NAMALWA (cell line): ENCODE measurements around the gene MYH7B.

Experiments used
- DNase-seq: peaks from one replicate; pipeline ENCODE4 v3.0.0-alpha.2; 2015; ENCODE audit warnings: low spot score

MYH7B gene

DNA sequence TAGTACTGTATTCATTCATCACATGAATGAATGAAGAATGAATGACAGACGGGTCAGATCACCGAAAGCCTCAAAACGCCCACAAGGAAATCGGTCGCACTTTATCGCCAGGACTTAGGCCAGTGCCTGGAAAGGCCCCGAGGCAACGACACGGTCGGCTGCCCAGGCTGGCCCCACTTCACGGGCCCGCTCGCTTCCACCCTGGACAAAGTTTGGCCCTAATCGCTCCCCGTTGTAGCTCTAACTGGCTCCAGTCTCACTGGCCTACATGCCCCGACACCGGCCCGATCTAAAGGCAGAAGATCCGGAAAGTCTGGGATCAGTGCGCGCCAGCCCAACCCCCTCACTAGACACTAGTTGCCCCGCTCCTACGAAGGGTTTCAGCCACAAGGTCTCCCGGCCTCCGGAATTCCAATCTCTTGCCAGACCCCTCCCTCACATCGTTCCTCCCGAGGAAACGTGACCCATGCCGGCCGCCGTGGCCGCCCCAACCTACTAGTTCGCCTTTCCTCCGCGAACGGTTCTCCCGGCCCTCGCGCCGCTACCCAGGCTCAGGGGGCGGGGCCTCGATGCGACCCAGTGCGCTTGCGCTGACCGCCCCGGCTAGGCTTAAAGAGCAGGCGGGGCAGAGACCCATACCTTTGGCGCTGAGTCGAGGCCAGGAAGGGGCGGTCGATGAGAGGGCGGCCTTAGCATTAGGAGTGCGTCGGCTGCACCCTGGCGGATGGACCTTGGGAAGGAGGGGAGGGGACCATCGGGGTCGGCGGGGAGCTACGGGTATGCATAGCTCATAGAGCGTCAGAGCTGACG is at the start of gene MYH7B, which contains the start of gene GSS:
Gene MYH7B, plus strand, starts transcription at position 638 of the 810 bp plus-strand sequence. CDS start 22,138 bp downstream, outside the sequence.
Gene GSS, minus strand, starts transcription at position 576 of the 810 bp plus-strand sequence. CDS start 3,954 bp downstream, outside the sequence.
- DNase-seq: peak; percentile 96

DNA sequence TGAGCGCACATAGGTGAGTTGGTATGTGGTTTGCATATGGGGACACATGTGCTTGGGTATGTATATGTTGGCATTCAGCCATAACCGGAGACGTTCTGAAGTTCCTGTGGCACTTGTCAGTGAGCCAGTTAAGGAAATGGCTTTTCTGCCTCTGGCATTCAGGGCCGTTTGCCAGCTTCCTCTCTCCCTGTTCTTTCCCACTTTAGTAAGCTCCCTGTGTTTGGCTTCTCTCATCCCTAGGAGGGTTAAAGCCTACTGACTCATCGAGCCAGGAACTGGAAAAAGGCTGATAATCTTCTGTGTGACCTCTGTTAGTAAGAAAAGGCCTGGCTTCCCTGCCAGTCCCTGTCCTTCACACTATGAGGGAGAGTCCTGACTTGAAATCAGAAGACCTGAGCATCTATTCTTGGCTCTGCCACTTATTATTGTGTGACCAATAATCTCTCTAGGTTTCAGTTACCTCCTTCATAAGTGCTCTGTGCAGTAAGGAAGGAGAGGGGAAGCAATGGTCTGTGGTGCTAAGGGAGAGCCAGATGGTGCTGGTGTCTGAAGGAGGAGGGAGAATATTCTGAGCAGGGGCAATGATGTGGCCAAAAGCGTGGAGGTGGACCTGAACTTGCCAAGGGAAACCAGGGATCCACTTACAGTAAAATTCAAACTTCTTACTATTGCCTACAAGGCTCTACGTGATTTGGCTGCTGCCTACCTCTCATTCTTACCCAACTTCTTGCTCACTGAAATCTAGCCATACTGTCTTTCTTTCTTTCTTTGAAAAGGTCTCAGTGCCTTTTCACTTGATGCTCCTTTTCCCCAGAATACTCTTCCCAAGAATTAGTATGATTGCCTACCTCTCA is 47.8 kb upstream of the MYH7B start:
- peak; percentile 18 for DNase-seq

DNA sequence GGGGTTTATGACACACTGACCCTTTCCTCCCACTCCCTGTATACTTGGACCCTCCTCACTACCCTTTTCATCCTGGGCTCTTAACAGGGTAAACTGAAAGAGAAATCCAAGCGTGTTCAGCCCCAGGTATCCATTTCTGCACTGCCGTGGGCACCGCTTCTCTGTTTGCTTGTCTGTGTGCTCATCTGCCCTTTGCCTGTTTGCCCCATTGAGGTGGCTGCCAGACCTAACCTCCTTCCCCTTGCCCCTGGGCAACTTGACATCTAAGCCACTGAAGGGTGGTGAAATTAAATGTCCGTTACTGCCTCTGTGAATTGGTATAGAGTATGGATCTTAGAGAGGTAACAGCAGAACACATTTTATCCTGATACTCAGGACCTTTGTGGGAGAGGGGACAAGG is 40.5 kb upstream of the MYH7B start:
- DNase-seq: no peak

DNA sequence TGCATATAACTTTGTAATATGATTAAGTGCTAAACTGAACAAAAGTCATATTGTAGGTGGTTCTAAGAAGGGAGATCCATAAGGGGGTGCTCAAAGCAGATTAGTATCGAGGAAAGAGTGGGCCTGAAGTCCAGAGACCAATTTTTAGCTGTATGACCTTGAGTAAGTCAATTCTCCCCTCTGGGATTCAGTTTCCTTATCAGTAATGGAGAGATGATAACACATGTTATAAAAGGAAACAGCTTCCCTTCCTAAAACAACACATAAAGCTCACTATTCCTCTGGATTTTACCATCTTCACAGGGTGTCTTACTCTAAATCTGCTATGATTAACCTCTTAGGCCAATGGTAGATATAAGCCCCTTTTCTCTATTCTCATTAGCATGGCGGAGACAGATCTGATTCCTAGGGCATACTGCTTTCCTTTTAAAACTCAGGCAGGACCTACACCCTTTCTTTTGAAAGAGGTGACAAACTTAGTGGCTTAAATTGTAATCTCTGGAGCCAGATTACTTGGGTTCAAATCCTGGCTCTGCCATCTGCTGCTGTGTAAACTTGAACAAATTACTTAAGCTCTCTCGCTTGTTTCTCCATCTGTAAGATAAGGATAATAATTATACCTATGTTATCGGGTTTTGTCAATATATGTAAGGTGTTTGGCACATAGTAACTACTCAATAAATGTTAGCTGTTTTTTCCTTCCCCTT is 39.8 kb upstream of the MYH7B start:
- DNase-seq: no peak

DNA sequence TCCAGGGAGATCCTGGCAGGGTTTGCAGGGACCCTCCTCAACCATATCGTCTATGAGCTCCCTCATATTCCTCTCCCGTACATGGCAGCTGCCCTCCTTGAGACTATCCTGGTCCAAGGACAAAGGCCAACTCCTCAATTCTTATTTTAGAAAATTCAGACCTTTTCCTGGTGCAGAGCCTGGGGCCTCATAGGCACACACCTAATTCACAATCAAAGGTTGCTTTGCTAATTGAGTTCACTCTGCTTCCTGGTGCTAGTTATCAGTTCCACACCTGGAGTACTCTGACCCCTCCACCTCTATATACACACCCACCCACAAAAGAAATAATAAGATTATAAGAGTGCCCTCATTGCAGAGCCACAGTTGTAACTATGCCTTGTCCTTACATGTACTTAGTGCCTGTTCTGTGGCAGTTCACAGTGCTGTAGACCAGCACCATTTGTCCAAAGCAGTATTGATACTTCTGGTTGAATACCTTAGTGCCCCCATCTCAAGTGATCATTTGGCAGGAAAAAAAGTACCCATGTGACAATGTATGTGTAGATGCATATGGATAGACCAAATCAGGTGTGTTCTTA is 38.8 kb upstream of the MYH7B start:
- no peak for DNase-seq

DNA sequence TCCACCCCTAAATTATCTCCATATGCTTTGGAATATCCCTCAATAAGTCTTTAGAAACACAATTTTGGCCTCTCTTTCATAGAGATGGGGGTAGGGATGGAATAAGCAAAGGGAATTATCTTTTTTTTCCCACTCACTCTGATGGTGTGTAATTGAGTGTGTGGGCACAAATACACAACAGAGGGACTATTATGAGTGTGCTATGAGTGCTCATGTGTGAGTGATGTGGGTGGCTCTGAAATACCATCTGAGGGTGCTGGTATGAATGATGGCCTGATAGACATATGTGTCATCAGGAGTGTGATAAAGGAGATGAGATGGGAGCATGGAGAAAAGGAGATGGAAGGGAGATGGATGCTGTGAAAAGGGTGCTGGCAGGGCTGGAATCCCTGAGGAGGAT is 35.6 kb upstream of the MYH7B start:
- no peak for DNase-seq

DNA sequence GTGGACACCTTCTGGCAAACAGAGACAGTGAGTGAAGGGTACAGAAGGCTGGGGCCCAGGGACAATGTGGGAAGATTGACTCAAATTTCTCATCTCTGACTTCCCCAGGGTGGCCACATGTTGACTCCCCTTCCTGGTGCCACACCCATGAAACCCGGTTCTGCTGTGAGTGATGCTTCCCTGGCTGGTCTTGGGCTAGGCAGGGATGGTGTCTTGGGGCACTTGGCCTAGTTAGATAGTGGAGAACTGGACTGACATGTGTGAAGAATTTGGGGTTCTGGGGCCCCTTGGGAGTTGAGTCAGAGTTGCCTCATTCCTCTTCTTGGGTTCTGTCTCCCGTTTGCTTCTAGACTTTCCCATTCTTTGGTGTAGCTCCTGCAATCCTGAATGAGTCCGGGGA is 34.2 kb upstream of the MYH7B start:
- no peak for DNase-seq

DNA sequence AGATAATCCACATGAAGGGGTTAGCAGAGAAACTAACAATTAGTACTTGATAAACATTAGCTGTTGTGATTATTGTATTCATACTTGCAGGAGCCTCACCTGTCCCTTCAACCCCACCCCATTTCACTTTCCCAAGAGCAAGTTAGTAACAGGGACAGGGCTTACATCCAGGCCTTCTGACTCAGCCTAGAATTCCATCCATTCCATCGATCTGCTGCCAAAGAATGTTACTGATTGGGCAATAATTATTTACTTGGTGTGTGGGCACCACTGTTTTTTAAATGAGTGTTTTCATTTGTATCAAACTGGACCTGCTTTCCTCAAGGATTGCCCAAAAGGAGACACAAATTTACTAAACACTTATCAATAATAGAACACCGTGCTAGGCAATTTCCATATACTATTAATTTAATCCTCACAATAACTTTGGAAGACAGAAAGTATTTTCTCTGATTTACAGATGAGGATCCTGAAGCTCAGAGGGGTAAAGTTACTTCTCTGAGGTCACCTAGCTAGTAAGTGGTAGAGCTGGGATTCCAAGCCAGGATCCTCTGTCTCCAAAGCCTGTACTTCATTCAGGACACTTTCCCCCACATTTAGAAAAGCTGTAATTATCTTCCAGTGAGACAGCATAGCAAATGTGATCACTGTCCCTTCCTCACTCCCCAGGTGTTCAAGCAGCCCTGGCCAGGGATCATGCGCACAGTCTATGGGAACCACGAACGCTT is 32.9 kb upstream of the MYH7B start:
- no peak for DNase-seq

DNA sequence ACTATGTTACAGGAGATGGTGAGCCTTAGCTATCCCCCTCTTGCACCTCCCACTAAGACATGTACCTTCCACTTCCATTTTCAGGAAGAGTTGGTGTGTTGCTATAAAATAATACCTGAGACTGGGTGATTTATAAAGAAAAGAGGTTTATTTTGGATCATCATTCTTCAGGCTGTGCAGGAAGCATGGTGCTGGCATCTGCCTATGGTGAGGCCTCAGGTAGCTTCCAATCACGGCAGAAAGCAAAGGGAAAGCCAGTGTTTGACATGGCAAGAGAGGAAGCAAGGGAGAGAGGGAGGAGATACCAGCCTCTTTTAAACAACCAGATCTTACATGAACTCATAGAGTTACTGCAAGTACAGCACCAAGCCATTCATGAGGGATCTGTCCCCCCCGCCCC is 32.3 kb upstream of the MYH7B start:
- no peak for DNase-seq

DNA sequence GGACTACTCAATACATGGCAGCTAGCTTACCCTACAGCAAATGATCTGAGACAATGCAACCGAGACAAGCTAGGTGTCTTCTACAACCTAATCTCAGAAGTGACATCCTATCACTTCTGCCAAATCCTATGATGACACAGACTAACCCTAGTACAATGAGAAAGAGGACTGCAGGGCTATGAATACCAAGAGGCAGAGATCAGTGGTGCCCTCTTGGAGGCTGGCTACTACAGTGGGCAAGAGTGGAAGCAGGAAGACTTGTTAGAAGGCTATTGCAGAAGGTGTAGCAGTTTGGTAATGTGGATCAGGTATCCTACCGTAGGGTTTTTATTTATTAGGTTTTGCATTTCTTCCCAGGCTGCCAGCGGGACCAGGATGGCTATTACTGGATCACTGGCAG is 30.3 kb upstream of the MYH7B start:
- no peak for DNase-seq

DNA sequence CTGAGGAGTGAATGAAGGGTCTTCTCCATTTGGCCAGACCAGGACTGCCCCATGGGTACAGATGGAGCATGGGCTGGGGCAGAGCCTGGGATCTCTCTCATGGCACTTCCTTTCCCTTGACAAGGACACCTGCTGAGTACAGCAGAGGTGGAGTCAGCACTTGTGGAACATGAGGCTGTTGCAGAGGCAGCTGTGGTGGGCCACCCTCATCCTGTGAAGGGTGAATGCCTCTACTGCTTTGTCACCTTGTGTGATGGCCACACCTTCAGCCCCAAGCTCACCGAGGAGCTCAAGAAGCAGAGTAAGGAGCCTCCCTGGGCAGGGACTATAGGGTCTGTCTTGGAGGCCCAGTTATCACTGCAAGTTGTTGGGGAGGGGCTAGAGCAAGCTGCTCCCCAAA is 29.7 kb upstream of the MYH7B start:
- DNase-seq: no peak

DNA sequence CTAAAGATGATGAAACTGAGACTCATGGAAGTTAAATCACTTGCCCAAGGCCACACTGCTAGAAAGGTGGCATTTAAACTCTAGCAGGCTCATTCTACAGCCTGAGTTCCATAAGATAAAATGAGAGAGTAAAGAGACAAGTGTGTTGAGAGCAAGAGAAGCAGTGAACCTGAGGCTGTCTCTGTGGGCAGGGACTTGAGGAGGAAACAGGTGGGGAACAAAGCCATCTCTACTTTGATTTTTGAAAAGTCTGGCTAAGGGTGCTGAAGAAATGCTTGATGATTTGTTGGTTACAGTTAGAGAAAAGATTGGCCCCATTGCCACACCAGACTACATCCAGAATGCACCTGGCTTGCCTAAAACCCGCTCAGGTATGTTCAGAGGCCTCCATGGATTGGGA is 29.1 kb upstream of the MYH7B start:
- DNase-seq: no peak

DNA sequence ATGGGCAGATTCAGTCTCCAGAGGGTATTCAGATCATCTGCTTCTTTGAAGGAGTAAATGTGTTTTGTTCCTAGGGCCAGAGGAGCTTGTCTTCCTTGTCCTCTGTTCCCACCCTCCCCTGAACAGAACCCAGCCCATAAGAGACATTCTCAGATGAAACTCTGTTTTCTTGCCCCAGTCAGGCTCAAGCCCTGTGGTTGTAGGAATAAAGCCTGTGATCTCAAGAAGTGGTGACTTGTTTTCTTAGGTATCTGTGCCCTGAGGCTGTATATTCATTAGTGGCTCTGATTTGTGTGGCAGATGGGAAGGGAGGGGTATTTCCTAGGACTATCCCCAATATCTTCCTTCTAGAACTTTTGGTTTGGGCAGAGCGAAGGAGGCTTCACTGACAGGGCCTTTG is 27.9 kb upstream of the MYH7B start:
- no peak for DNase-seq

DNA sequence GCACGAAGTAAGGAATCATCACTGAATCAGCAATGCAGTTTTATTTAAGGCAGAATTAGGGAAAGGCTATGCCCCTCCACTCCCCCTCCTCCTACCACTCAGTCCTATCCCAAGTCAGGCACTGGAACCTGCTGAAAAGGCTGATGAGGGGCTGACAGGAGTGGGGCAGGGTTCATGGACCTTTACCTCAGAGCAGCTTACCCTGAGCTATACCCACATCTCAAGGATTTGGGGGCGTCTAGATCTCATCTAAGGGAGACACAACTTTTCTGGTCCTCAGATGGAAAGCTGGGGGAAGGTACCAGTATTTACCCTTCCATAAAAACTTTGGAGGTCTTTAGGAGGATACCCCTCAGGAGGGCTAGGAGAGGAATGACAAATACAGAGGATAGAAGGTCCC is 27.3 kb upstream of the MYH7B start:
- DNase-seq: no peak

DNA sequence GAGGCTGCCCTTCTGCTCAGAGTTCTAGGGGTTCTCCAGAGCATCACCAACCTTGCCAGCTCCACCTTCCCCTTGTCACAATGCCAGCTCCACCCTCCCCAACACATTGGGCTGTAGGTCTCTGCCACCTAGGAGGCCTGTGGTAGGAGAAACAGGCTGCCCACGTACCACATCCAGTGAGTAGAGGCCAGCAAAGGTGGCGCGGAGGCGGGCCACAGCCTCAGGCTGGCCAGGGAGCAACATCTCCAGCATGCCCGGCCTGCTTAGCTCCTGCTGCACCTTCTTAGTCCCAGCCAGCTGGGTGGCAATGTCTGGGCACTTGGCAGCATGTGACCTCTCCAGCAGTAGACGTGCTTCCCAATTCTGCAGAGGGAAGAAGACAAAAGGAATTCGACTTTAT is 23.9 kb upstream of the MYH7B start:
- DNase-seq: no peak

DNA sequence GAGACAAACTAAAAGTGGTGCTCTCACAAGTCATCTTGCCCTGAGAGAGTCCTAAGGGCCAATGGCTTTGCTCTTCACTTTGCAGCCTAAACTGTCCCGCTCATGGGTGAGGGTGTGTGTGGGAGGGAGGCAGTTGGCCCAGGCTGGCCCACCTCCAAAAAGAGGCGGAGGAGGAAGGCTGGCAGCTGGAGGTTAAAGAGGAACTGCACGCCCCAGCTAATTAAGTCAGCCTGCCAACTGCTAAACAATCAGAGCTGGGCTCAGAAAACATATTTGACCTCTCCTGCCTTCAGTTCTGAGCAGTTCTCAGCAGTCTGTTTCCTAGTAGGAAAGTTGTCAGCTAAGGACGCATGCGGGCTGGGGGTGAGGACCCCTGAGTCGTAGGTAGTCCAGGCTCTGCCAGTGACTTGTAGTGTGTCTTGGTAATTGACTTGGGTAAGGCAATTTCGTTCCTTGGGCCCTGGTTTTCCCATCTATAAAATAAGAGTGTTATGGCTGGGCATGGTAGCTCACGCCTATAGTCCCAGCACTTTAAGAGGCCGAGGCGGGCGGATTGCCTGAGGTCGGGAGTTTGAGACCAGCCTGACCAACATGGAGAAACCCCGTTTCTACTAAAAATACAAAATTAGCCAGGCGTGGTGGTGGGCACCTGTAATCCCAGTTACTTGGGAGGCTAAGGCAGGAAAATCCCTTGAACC is 17.1 kb upstream of the MYH7B start:
- DNase-seq: peak; percentile 46

DNA sequence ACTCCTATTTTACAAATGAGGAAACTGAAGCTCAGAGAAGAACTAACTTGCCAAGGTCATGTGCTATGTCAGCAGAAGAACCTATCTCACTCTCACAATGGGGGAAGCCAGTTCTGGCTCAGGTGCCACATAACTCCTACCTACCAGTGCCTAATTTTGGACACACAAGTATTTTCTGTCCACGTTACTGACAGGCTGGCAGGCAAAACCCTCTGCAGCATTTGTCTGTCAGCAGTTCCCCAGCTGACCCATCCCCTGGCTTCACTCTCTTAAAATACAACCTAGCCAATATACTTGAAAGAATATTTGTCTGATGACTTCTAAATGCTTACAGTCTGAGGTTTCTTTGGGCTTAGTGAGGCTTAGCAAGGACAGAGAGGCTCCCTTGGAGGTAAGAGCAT is 15.6 kb upstream of the MYH7B start:
- no peak for DNase-seq

DNA sequence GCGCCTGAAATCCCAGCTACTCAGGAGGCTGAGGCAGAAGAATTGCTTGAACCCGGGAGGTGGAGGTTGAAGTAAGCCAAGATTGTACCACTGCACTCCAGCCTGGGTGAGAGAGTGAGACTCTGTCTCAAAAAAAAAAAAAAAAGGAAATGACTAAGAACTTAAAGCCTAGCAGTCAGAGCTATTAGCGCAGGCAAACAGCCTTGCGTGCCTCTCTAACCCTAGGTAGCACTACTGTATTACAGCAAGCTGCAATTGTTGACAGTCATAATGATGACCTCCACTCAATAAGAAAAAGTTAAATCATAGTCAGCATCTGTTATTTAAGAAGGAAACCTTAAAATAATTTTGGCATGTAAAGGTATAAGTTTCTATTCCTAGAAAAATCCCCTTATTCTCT is 14.4 kb upstream of the MYH7B start:
- no peak for DNase-seq

DNA sequence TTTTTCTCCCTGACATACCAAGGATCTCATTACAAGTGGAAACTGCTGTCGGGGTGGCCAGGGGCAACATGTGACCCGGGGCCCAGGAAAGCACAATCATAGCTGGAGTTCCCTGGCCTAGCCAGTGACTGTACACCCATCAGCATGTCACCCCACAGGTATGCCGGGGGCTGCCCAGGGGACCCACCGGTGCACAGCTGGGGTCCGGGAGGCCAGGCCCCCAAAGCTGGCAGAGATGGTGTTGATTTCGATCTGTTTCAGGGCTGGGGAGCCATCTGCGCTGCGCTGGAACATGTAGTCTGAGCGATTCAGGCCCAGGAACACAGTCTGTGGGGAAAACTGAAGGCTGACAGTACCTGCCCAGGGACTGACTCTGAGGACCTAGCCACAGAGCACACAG is 13.4 kb upstream of the MYH7B start:
- DNase-seq: no peak

DNA sequence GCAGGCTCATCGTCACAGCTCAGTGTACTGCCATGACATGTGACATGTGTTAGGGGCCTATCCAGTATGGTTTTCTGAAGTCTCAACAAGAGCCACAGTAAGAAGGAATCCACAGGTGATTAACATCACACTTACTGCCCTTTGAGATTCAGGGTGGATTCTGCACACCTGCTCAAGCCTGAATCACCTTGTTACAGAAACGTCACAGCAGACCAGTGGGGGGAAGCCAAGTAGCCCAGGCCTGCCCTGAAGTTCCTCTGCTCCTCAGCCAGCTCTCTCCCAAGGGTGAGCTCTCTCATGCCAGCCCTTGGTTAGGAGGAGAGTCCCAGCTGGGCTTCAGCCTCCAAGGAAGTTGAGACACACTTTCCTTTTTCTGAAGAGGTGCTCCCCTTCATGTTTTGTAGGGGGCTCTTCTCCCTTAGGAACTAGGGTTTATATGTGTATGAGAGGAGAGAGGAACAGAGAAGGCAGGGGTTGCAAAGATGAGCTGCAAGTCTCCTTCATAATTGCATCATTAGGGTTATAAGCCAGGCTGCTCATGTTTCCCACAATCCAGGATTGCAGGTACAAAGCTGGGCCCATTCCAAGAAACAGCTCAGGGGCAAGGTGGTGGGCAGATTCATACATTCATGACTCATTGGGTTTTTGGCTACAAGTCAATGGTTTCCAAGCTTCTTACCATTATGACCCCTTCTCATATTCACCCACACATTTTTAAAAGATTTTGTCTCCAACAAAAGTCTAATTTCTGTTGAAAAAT is 11.7 kb upstream of the MYH7B start:
- no peak for DNase-seq
